Neural crest cell (in vitro differentiated cells): Measurements from ENCODE around the gene CDH12. TPM values are rescaled to one million over a fixed set of nuclear protein-coding genes. Genes with fewer than 3 reads are reported as not detected.

Experiments
- DNase-seq: peaks from one replicate; pipeline ENCODE4 v3.0.0; 2021; ENCODE audit warnings: low read depth, mixed read lengths, low spot score
- H3K27ac Mint-ChIP-seq: one replicate; pipeline ENCODE4 v1.8.0; 2021; ENCODE audit warnings: mild to moderate bottlenecking, mixed read lengths; ENCODE audit not compliant: unreplicated experiment
- H3K27me3 Mint-ChIP-seq: 2 replicates; pipeline ENCODE4 v1.8.0; 2021; ENCODE audit warnings: low read depth, mild to moderate bottlenecking, mixed read lengths
- H3K36me3 Mint-ChIP-seq: 2 replicates; pipeline ENCODE4 v1.8.0; 2021; ENCODE audit warnings: low read depth, mild to moderate bottlenecking, mixed read lengths
- H3K4me1 Mint-ChIP-seq: 2 replicates; pipeline ENCODE4 v1.8.0; 2021; ENCODE audit warnings: mixed read lengths
- H3K4me3 Mint-ChIP-seq: one replicate; pipeline ENCODE4 v1.8.0; 2021; ENCODE audit warnings: mild to moderate bottlenecking, mixed read lengths
- H3K9me3 Mint-ChIP-seq: 2 replicates; pipeline ENCODE4 v1.8.0; 2021; ENCODE audit warnings: mixed read lengths
- total RNA-seq: library from RNA; stranded (reverse); gene quantifications from 2 replicates; pipeline ENCODE4 v1.2.1, GENCODE V29; 2021
- TF ChIP-seq, protein P1 (sequence below): fragments of 200-600 bp; sonication (generic); conservative IDR thresholded peaks from 2 replicates; pipeline ENCODE4 v1.5.0; 2021; ENCODE audit warnings: antibody characterized with exemption, mild to moderate bottlenecking

CDH12 gene
- total RNA-seq, 1 donor from 2014 or later: 0.07 TPM

GRCh38 chr5:22596404-22596970 lies 256.7 kb downstream of the CDH12 start:
- no peak overlapping the region for H3K4me3 Mint-ChIP-seq
- no peaks in the 10 kb centered on the region for H3K4me1 Mint-ChIP-seq
- H3K27me3 Mint-ChIP-seq: no peaks in the 10 kb centered on the region
- H3K36me3 Mint-ChIP-seq: no peaks in the 10 kb centered on the region
- DNase-seq: no peak
- H3K9me3 Mint-ChIP-seq: no peaks in the 10 kb centered on the region
- TF ChIP-seq, protein P1, sequence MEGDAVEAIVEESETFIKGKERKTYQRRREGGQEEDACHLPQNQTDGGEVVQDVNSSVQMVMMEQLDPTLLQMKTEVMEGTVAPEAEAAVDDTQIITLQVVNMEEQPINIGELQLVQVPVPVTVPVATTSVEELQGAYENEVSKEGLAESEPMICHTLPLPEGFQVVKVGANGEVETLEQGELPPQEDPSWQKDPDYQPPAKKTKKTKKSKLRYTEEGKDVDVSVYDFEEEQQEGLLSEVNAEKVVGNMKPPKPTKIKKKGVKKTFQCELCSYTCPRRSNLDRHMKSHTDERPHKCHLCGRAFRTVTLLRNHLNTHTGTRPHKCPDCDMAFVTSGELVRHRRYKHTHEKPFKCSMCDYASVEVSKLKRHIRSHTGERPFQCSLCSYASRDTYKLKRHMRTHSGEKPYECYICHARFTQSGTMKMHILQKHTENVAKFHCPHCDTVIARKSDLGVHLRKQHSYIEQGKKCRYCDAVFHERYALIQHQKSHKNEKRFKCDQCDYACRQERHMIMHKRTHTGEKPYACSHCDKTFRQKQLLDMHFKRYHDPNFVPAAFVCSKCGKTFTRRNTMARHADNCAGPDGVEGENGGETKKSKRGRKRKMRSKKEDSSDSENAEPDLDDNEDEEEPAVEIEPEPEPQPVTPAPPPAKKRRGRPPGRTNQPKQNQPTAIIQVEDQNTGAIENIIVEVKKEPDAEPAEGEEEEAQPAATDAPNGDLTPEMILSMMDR: no peak
- H3K27ac Mint-ChIP-seq: no peak overlapping the region

DNA sequence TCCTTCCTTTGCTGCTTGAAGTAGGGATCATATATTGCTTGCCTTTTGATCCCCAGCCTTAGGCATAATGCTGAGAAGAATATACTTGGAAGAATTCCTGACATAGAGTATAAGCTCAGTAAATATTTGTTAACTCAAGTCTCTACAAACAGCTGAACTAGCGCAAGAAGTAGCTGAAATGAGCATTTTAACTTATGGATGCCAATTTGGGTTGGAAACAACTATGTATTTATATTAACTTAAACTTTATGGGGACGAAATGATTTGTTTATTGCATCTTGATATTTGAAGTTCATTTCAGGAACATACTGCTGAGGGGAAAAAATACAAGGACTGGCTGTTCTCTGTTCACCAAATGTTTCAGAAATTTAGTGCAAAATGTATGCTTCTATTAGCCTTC lies 258.7 kb downstream of the CDH12 start:
- no peak overlapping the region for H3K4me3 Mint-ChIP-seq
- H3K36me3 Mint-ChIP-seq: no peaks in the 10 kb centered on the region
- H3K9me3 Mint-ChIP-seq: no peaks in the 10 kb centered on the region
- no peak overlapping the region for H3K27ac Mint-ChIP-seq
- TF ChIP-seq, protein P1: no peak
- H3K27me3 Mint-ChIP-seq: no peaks in the 10 kb centered on the region
- no peaks in the 10 kb centered on the region for H3K4me1 Mint-ChIP-seq
- no peak for DNase-seq

DNA sequence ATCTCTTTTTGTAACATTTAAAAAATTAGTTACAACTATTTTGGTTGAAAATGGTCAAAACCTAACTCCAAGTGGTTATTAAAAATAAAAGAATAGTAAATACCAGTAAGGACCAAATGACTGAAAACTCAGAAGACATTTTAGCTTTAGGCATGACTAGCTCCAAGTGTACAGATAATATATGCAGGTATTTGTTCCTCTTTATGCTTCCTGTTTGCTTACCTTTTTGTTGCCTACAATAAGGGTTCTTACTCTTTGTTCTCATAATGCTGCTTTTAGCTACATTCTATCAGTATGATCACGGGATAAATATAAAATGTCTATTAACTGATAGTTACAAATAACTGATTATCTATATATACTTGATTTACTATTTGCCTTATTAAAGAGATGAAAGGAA lies 259.6 kb downstream of the CDH12 start:
- H3K4me1 Mint-ChIP-seq: no peaks in the 10 kb centered on the region
- no peaks in the 10 kb centered on the region for H3K36me3 Mint-ChIP-seq
- no peak overlapping the region for H3K4me3 Mint-ChIP-seq
- H3K27ac Mint-ChIP-seq: no peak overlapping the region
- TF ChIP-seq, protein P1: no peak
- no peak for DNase-seq
- H3K27me3 Mint-ChIP-seq: no peaks in the 10 kb centered on the region
- no peaks in the 10 kb centered on the region for H3K9me3 Mint-ChIP-seq

- TF ChIP-seq, protein P1: no peak
- no peak for DNase-seq
- Mint-ChIP-seq H3K4me3 (no peak overlapping the region), H3K4me1 (no peaks in the 10 kb centered on the region), H3K27me3 (no peaks in the 10 kb centered on the region), H3K36me3 (no peaks in the 10 kb centered on the region), H3K9me3 (no peaks in the 10 kb centered on the region), H3K27ac (no peak overlapping the region)
Observed at GRCh38 chr5:22591461-22591860, 261.7 kb downstream of the CDH12 start.

GRCh38 chr5:22590677-22591268 lies 262.4 kb downstream of the CDH12 start:
- no peaks in the 10 kb centered on the region for H3K36me3 Mint-ChIP-seq
- TF ChIP-seq, protein P1: no peak
- no peak for DNase-seq
- no peak overlapping the region for H3K27ac Mint-ChIP-seq
- H3K4me1 Mint-ChIP-seq: no peaks in the 10 kb centered on the region
- H3K9me3 Mint-ChIP-seq: no peaks in the 10 kb centered on the region
- no peak overlapping the region for H3K4me3 Mint-ChIP-seq
- no peaks in the 10 kb centered on the region for H3K27me3 Mint-ChIP-seq
